SW 1271 (cell line): Measurements from ENCODE around the gene PPP2R5D.
"Not testable (repeated sequence)": the region's sequence is repeated elsewhere in the genome, so short reads cannot be mapped to it uniquely, and the experiment has no call there.

ENCODE experiments used
- DNase-seq, 2 experiments: peaks; one replicate each; lab custom pipeline; 2025; lab: John Stamatoyannopoulos, UW

The PPP2R5D gene

GRCh38 chr6:42993445-42993844 lies 9.1 kb downstream of the PPP2R5D start:
- no peak for DNase-seq

GRCh38 chr6:42996513-42996912 lies 12.1 kb downstream of the PPP2R5D start:
- DNase-seq: peak in 1 of 2 experiments; percentile 17

- not testable (repeated sequence) for DNase-seq
Observed at GRCh38 chr6:42998205-42998604, 13.8 kb downstream of the PPP2R5D start.

GRCh38 chr6:43001843-43002242 lies 17.5 kb downstream of the PPP2R5D start:
- no peak for DNase-seq

GRCh38 chr6:43005844-43006243 lies 21.5 kb downstream of the PPP2R5D start:
- no peak for DNase-seq

GRCh38 chr6:43006251-43006650 lies 21.9 kb downstream of the PPP2R5D start:
- no peak for DNase-seq

GRCh38 chr6:43007126-43007525 lies 22.8 kb downstream of the PPP2R5D start:
- DNase-seq: no peak

- peak in 1 of 2 experiments; percentile 49 for DNase-seq
Observed at GRCh38 chr6:43009124-43009523, 24.8 kb downstream of the PPP2R5D start.

- DNase-seq: no peak
Observed at GRCh38 chr6:43011207-43011606, 26.8 kb downstream of the PPP2R5D start.

- DNase-seq: no peak
Observed at GRCh38 chr6:43012364-43012763, 28.0 kb downstream of the PPP2R5D start.

- no peak for DNase-seq
Observed at GRCh38 chr6:43013097-43013842, 28.9 kb downstream of the PPP2R5D start.

GRCh38 chr6:43013843-43014433 lies 29.6 kb downstream of the PPP2R5D start, which contains the start of the genes KLHDC3 and MEA1:
KLHDC3 (plus strand) TSS chr6:43014249; CDS start chr6:43017193, 2,944 bp downstream.
MEA1 (minus strand) TSS chr6:43013946; CDS start chr6:43013813, 133 bp downstream.
- DNase-seq: peak; percentile 99 to 100

GRCh38 chr6:43014434-43014909 lies 30.1 kb downstream of the PPP2R5D start:
- DNase-seq: peak; percentile 29 to 34

- no peak for DNase-seq
Observed at GRCh38 chr6:43016176-43016942, 32.0 kb downstream of the PPP2R5D start.

GRCh38 chr6:43016943-43017334 lies 32.6 kb downstream of the PPP2R5D start:
- DNase-seq: no peak

- no peak for DNase-seq
Observed at GRCh38 chr6:43019152-43019551, 34.8 kb downstream of the PPP2R5D start.

- no peak for DNase-seq
Observed at GRCh38 chr6:43020052-43020705, 35.8 kb downstream of the PPP2R5D start.

- DNase-seq: peak in 1 of 2 experiments; percentile 33
Observed at GRCh38 chr6:43020847-43021246, 36.5 kb downstream of the PPP2R5D start.

- DNase-seq: peak; percentile 55 to 74
Observed at GRCh38 chr6:43021270-43022047, 37.1 kb downstream of the PPP2R5D start, which contains the start of gene RRP36. RRP36 (plus strand) TSS chr6:43021623; CDS start chr6:43021655, 32 bp downstream.

- no peak for DNase-seq
Observed at GRCh38 chr6:43024436-43024835, 40.1 kb downstream of the PPP2R5D start.

- no peak for DNase-seq
Observed at GRCh38 chr6:43026365-43026764, 42.0 kb downstream of the PPP2R5D start.
